HG03342 (cell line): ENCODE data around the gene SH2B3.
"Not testable (repeated sequence)": the region's sequence is repeated elsewhere in the genome, so short reads cannot be mapped to it uniquely, and the experiment has no call there.

Source experiments
- ATAC-seq: cut with Tn5 transposase; IDR thresholded peaks from one replicate; pipeline ENCODE4 v1.9.1; 2021; ENCODE audit warnings: mild to moderate bottlenecking, moderate library complexity; ENCODE audit not compliant: unreplicated experiment

SH2B3 gene

GRCh38 chr12:111386885-111387284 is 18.8 kb upstream of the SH2B3 start:
- ATAC-seq: no peak

- ATAC-seq: no peak
These were observed 17.9 kb upstream of the SH2B3 start for GRCh38 chr12:111387747-111388323.

GRCh38 chr12:111389635-111390034 is 16.1 kb upstream of the SH2B3 start:
- no peak for ATAC-seq

GRCh38 chr12:111390910-111391309 is 14.8 kb upstream of the SH2B3 start:
- no peak for ATAC-seq

GRCh38 chr12:111393700-111394300 is 11.9 kb upstream of the SH2B3 start:
- ATAC-seq: no peak

- no peak for ATAC-seq
These were observed 11.2 kb upstream of the SH2B3 start for GRCh38 chr12:111394480-111394879.

- no peak for ATAC-seq
These were observed 10.2 kb upstream of the SH2B3 start for GRCh38 chr12:111395336-111396187.

- ATAC-seq: not testable (repeated sequence)
These were observed 9.5 kb upstream of the SH2B3 start for GRCh38 chr12:111396271-111396670.

- peak; percentile 57 for ATAC-seq
These were observed 8.8 kb upstream of the SH2B3 start for GRCh38 chr12:111396726-111397445.

GRCh38 chr12:111398530-111398929 is 7.2 kb upstream of the SH2B3 start:
- no peak for ATAC-seq

GRCh38 chr12:111399741-111400404 is 5.8 kb upstream of the SH2B3 start:
- ATAC-seq: not testable (repeated sequence)

GRCh38 chr12:111401167-111401605 is 4.5 kb upstream of the SH2B3 start:
- ATAC-seq: no peak

GRCh38 chr12:111402490-111402824 is 3.3 kb upstream of the SH2B3 start:
- ATAC-seq: not testable (repeated sequence)

- peak; percentile 9 for ATAC-seq
These were observed 1.2 kb upstream of the SH2B3 start for GRCh38 chr12:111404362-111405148.

- peak; percentile 58 for ATAC-seq
These were observed 419 bp upstream of the SH2B3 start for GRCh38 chr12:111405149-111405858.

GRCh38 chr12:111406474-111407376 is 1.0 kb downstream of the SH2B3 start:
- ATAC-seq: no peak

- no peak for ATAC-seq
These were observed 1.8 kb downstream of the SH2B3 start for GRCh38 chr12:111407377-111408115.

GRCh38 chr12:111408116-111408440 is 2.4 kb downstream of the SH2B3 start:
- no peak for ATAC-seq
